OCI-LY3 (cell line): ENCODE measurements around the gene SLC6A11.

Source experiments
- EZH2phosphoT487 ChIP-seq: fragments of 200-600 bp; shearing (Covaris generic); IDR thresholded peaks from 2 replicates; pipeline ENCODE4 v1.6.1; 2018; ENCODE audit warnings: antibody characterized with exemption, mixed run types, low read depth
- TF ChIP-seq, protein P1 (sequence below): fragments of 200-600, 300-600 bp; sonication (generic); IDR thresholded peaks from 2 replicates; pipeline ENCODE4 v1.5.1; 2014; ENCODE audit warnings: antibody characterized with exemption, low read length, low read depth

DNA sequence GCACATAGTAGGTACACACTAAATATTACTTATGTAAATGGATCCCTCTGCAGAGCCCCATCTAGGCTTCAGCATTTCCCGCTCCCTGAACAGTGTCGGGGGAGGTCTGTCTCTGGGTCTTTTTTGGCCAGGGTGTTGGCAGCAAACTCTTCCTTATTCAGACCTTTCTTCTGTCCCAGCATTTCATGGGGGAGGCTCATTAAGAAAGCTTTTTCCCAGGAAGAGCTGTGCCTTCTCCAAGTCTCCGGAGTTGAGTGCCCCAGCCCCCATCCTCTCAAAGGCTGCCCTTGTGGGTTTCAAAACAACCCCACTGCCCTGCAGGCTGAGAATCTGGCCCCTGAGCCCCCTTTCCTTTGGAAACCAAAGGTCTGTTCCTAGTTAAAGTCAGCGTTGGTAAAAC, 25.1 kb downstream of the SLC6A11 start:
- TF ChIP-seq EZH2phosphoT487: no peak
- TF ChIP-seq, protein P1, sequence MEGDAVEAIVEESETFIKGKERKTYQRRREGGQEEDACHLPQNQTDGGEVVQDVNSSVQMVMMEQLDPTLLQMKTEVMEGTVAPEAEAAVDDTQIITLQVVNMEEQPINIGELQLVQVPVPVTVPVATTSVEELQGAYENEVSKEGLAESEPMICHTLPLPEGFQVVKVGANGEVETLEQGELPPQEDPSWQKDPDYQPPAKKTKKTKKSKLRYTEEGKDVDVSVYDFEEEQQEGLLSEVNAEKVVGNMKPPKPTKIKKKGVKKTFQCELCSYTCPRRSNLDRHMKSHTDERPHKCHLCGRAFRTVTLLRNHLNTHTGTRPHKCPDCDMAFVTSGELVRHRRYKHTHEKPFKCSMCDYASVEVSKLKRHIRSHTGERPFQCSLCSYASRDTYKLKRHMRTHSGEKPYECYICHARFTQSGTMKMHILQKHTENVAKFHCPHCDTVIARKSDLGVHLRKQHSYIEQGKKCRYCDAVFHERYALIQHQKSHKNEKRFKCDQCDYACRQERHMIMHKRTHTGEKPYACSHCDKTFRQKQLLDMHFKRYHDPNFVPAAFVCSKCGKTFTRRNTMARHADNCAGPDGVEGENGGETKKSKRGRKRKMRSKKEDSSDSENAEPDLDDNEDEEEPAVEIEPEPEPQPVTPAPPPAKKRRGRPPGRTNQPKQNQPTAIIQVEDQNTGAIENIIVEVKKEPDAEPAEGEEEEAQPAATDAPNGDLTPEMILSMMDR: no peak
